ENCODE data around the gene SDK2. TPM values are rescaled to one million over a fixed set of nuclear protein-coding genes. Genes with fewer than 3 reads are reported as not detected.

SDK2 gene
- total and polyA plus RNA-seq, 5 donors from 2014 or later = 0.02 to 0.59 (median 0.02) TPM; not detected in 2

DNA sequence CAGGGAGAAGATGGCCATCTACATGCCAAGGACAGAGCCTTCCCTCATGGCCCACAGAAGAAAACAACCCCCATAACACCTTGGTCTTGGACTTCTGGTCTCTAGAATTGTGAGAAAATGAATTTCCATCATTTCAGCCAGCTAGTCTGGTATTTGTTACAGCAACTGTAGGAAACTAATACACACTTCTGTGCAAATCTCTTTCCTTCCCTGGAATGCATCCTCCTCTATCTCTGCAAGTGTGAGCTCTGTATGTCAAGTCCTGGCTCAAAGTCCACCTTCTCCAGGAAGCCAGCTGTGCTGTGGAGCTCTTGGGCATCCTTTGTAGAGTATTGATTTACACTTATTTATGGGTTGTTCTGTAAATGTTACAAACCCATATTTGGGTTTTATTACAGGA, 89.7 kb downstream of the SDK2 start:
- DNase-seq (no peak), ATAC-seq (ENCODE audit: low read depth in 2 of 2) (no peak)
- Mint-ChIP-seq H3K27ac (no peak overlapping the region), H3K27me3 (peaks cover 7% of the 10 kb centered on the region), H3K4me1 (peaks cover 0 to 13% (median 4%) of the 10 kb centered on the region in 4 donors), H3K9me3 (peaks cover 0 to 3% (median 0%) of the 10 kb centered on the region in 7 donors), H3K4me3 (no peak overlapping the region), H3K36me3 (no peaks in the 10 kb centered on the region)
- Histone ChIP-seq H3K27me3 (ENCODE audit: control insufficient read depth, insufficient read depth, low read length) (no peaks in the 10 kb centered on the region), H3K27ac (ENCODE audit: insufficient read depth, low read length, poor library complexity, severe bottlenecking) (no peak overlapping the region), H3K9me3 (ENCODE audit: control insufficient read depth in 2 of 2, low read length in 2 of 2) (no peaks in the 10 kb centered on the region), H3K4me1 (ENCODE audit: control insufficient read depth, insufficient read depth, low read length, poor library complexity, severe bottlenecking) (peaks cover 3% of the 10 kb centered on the region), H3K36me3 (ENCODE audit: control insufficient read depth, insufficient read depth, low read length) (no peaks in the 10 kb centered on the region), H3K4me3 (ENCODE audit: low read depth, low read length) (no peak overlapping the region)

GRCh38 chr17:73553311-73553710, 90.9 kb downstream of the SDK2 start:
- Mint-ChIP-seq H3K27ac (no peak overlapping the region), H3K27me3 (peaks cover 7% of the 10 kb centered on the region), H3K4me3 (no peak overlapping the region), H3K9me3 (peaks cover 0 to 3% (median 0%) of the 10 kb centered on the region in 7 donors), H3K4me1 (peaks cover 0 to 14% (median 4%) of the 10 kb centered on the region in 4 donors), H3K36me3 (no peaks in the 10 kb centered on the region)
- no peaks in the 10 kb centered on the region for H3K9me3 ChIP-seq (ENCODE audit: control insufficient read depth in 2 of 2, low read length in 2 of 2)
- no peaks in the 10 kb centered on the region for H3K36me3 ChIP-seq (ENCODE audit: control insufficient read depth, insufficient read depth, low read length)
- no peak for DNase-seq
- peaks cover 3% of the 10 kb centered on the region for H3K4me1 ChIP-seq (ENCODE audit: control insufficient read depth, insufficient read depth, low read length, poor library complexity, severe bottlenecking)
- H3K27me3 ChIP-seq (ENCODE audit: control insufficient read depth, insufficient read depth, low read length) = no peaks in the 10 kb centered on the region
- no peak overlapping the region for H3K4me3 ChIP-seq (ENCODE audit: low read depth, low read length)
- no peak overlapping the region for H3K27ac ChIP-seq (ENCODE audit: insufficient read depth, low read length, poor library complexity, severe bottlenecking)
- ATAC-seq (ENCODE audit: low read depth in 2 of 2) = no peak

- peak overlapping the region; percentile 64 for H3K4me3 ChIP-seq (ENCODE audit: low read depth, low read length)
- H3K27ac Mint-ChIP-seq = peak overlapping the region in 2 of 3 donors; percentile 25 to 69
- peaks cover 0 to 17% (median 4%) of the 10 kb centered on the region in 4 donors for H3K4me1 Mint-ChIP-seq
- no peaks in the 10 kb centered on the region for H3K36me3 ChIP-seq (ENCODE audit: control insufficient read depth, insufficient read depth, low read length)
- H3K9me3 Mint-ChIP-seq = peaks cover 0 to 3% (median 0%) of the 10 kb centered on the region in 7 donors
- peaks cover 3% of the 10 kb centered on the region for H3K4me1 ChIP-seq (ENCODE audit: control insufficient read depth, insufficient read depth, low read length, poor library complexity, severe bottlenecking)
- H3K27me3 Mint-ChIP-seq = peaks cover 7% of the 10 kb centered on the region
- H3K9me3 ChIP-seq (ENCODE audit: control insufficient read depth in 2 of 2, low read length in 2 of 2) = no peaks in the 10 kb centered on the region
- no peak for DNase-seq
- H3K27ac ChIP-seq (ENCODE audit: insufficient read depth, low read length, poor library complexity, severe bottlenecking) = no peak overlapping the region
- no peaks in the 10 kb centered on the region for H3K27me3 ChIP-seq (ENCODE audit: control insufficient read depth, insufficient read depth, low read length)
- H3K4me3 Mint-ChIP-seq = peak overlapping the region in 3 of 4 donors; percentile 78 to 90 (median 79)
- no peaks in the 10 kb centered on the region for H3K36me3 Mint-ChIP-seq
- no peak for ATAC-seq (ENCODE audit: low read depth in 2 of 2)
These were observed 91.8 kb downstream of the SDK2 start for GRCh38 chr17:73552300-73553048.

DNA sequence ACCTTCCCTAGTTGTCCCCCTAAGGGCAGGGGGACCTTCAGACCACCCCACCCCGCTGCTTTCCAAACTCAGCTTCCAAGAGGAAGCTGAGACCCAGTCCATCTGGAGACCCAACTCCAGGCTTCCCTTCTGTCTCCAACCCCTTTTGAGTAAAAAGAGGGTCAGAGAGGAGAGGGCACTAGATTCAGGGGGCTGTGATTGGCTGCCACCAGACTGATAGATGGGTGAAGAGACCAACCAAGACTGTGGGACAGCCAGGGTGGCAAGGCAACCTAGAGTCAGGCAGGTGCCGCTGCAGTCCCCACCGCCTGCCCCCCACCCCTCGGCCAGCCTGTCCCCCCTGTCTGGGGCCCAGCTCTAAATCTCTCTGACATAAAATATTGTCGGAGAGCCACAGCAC, 92.5 kb downstream of the SDK2 start:
- H3K4me1 Mint-ChIP-seq = peaks cover 0 to 22% (median 4%) of the 10 kb centered on the region in 4 donors
- peaks cover 5% of the 10 kb centered on the region for H3K4me1 ChIP-seq (ENCODE audit: control insufficient read depth, insufficient read depth, low read length, poor library complexity, severe bottlenecking)
- H3K4me3 Mint-ChIP-seq = peak overlapping the region; percentile 78 to 90 (median 84)
- no peaks in the 10 kb centered on the region for H3K36me3 ChIP-seq (ENCODE audit: control insufficient read depth, insufficient read depth, low read length)
- ATAC-seq (ENCODE audit: low read depth in 2 of 2) (peak in 1 of 2 donors; percentile 40), DNase-seq (peak in 2 of 3 donors; percentile 11 to 33)
- H3K4me3 ChIP-seq (ENCODE audit: low read depth, low read length) = peak overlapping the region; percentile 64
- peaks cover 0 to 3% (median 0%) of the 10 kb centered on the region in 7 donors for H3K9me3 Mint-ChIP-seq
- no peaks in the 10 kb centered on the region for H3K36me3 Mint-ChIP-seq
- no peaks in the 10 kb centered on the region for H3K27me3 ChIP-seq (ENCODE audit: control insufficient read depth, insufficient read depth, low read length)
- H3K27ac ChIP-seq (ENCODE audit: insufficient read depth, low read length, poor library complexity, severe bottlenecking) = no peak overlapping the region
- peaks cover 4% of the 10 kb centered on the region for H3K27me3 Mint-ChIP-seq
- H3K27ac Mint-ChIP-seq = peak overlapping the region in 2 of 3 donors; percentile 69 to 90
- no peaks in the 10 kb centered on the region for H3K9me3 ChIP-seq (ENCODE audit: control insufficient read depth in 2 of 2, low read length in 2 of 2)

GRCh38 chr17:73551144-73551543, 93.1 kb downstream of the SDK2 start:
- Histone ChIP-seq H3K27me3 (ENCODE audit: control insufficient read depth, insufficient read depth, low read length) (no peaks in the 10 kb centered on the region), H3K4me1 (ENCODE audit: control insufficient read depth, insufficient read depth, low read length, poor library complexity, severe bottlenecking) (peaks cover 5% of the 10 kb centered on the region), H3K36me3 (ENCODE audit: control insufficient read depth, insufficient read depth, low read length) (no peaks in the 10 kb centered on the region), H3K4me3 (ENCODE audit: low read depth, low read length) (no peak overlapping the region), H3K9me3 (ENCODE audit: control insufficient read depth in 2 of 2, low read length in 2 of 2) (no peaks in the 10 kb centered on the region), H3K27ac (ENCODE audit: insufficient read depth, low read length, poor library complexity, severe bottlenecking) (no peak overlapping the region)
- no peak for DNase-seq
- Mint-ChIP-seq H3K9me3 (peaks cover 0 to 3% (median 0%) of the 10 kb centered on the region in 7 donors), H3K4me3 (no peak overlapping the region), H3K4me1 (peaks cover 0 to 22% (median 4%) of the 10 kb centered on the region in 4 donors), H3K27ac (peak overlapping the region in 2 of 3 donors; percentile 20 to 46), H3K27me3 (no peaks in the 10 kb centered on the region), H3K36me3 (no peaks in the 10 kb centered on the region)
- no peak for ATAC-seq (ENCODE audit: low read depth in 2 of 2)

DNA sequence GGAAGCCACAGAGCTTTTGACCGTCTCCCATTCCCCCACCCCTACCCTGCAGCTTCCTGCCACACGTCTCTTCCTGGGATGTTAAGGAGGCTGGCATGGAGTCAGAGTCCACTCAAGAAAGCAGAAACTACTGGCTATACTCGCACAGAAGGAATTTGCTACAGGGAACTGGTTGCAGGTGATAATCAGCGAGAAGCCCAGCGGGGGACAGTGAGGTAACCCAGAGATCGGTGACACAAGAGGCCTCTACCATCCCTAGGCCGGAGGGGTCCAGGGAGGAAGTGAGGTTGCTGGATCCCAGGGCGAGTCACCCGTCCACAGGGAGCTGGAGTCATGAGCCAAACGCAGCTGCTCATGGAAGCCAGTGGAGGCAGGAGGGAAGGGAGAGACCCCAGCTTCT, 93.7 kb downstream of the SDK2 start:
- H3K4me1 Mint-ChIP-seq = peaks cover 0 to 22% (median 4%) of the 10 kb centered on the region in 4 donors
- H3K36me3 ChIP-seq (ENCODE audit: control insufficient read depth, insufficient read depth, low read length) = no peaks in the 10 kb centered on the region
- H3K36me3 Mint-ChIP-seq = no peaks in the 10 kb centered on the region
- H3K9me3 Mint-ChIP-seq = peaks cover 0 to 3% (median 0%) of the 10 kb centered on the region in 7 donors
- no peak overlapping the region for H3K27ac ChIP-seq (ENCODE audit: insufficient read depth, low read length, poor library complexity, severe bottlenecking)
- peak overlapping the region in 2 of 3 donors; percentile 20 to 46 for H3K27ac Mint-ChIP-seq
- no peak for DNase-seq
- ATAC-seq (ENCODE audit: low read depth in 2 of 2) = no peak
- H3K4me1 ChIP-seq (ENCODE audit: control insufficient read depth, insufficient read depth, low read length, poor library complexity, severe bottlenecking) = peaks cover 5% of the 10 kb centered on the region
- no peaks in the 10 kb centered on the region for H3K9me3 ChIP-seq (ENCODE audit: control insufficient read depth in 2 of 2, low read length in 2 of 2)
- no peaks in the 10 kb centered on the region for H3K27me3 ChIP-seq (ENCODE audit: control insufficient read depth, insufficient read depth, low read length)
- H3K27me3 Mint-ChIP-seq = no peaks in the 10 kb centered on the region
- H3K4me3 Mint-ChIP-seq = no peak overlapping the region
- H3K4me3 ChIP-seq (ENCODE audit: low read depth, low read length) = no peak overlapping the region

- no peaks in the 10 kb centered on the region for H3K36me3 ChIP-seq (ENCODE audit: control insufficient read depth, insufficient read depth, low read length)
- peak overlapping the region in 1 of 3 donors; percentile 48 for H3K27ac Mint-ChIP-seq
- no peaks in the 10 kb centered on the region for H3K27me3 ChIP-seq (ENCODE audit: control insufficient read depth, insufficient read depth, low read length)
- H3K4me3 ChIP-seq (ENCODE audit: low read depth, low read length) = no peak overlapping the region
- no peak for ATAC-seq (ENCODE audit: low read depth in 2 of 2)
- no peak overlapping the region for H3K27ac ChIP-seq (ENCODE audit: insufficient read depth, low read length, poor library complexity, severe bottlenecking)
- peaks cover 5% of the 10 kb centered on the region for H3K4me1 ChIP-seq (ENCODE audit: control insufficient read depth, insufficient read depth, low read length, poor library complexity, severe bottlenecking)
- no peak overlapping the region for H3K4me3 Mint-ChIP-seq
- DNase-seq = no peak
- H3K36me3 Mint-ChIP-seq = no peaks in the 10 kb centered on the region
- H3K9me3 ChIP-seq (ENCODE audit: control insufficient read depth in 2 of 2, low read length in 2 of 2) = no peaks in the 10 kb centered on the region
- peaks cover 0 to 3% (median 0%) of the 10 kb centered on the region in 7 donors for H3K9me3 Mint-ChIP-seq
- peaks cover 0 to 26% (median 4%) of the 10 kb centered on the region in 4 donors for H3K4me1 Mint-ChIP-seq
- H3K27me3 Mint-ChIP-seq = no peaks in the 10 kb centered on the region
These were observed 94.3 kb downstream of the SDK2 start for GRCh38 chr17:73549841-73550430.
